IPS-11a (cell line): Measurements from ENCODE around the gene NCAN.

Experiments
- H3K4me3 ChIP-seq: one replicate; pipeline ENCODE4 v1.5.1; 2013; ENCODE audit warnings: low read depth, low read length, control low read depth

Gene NCAN

DNA sequence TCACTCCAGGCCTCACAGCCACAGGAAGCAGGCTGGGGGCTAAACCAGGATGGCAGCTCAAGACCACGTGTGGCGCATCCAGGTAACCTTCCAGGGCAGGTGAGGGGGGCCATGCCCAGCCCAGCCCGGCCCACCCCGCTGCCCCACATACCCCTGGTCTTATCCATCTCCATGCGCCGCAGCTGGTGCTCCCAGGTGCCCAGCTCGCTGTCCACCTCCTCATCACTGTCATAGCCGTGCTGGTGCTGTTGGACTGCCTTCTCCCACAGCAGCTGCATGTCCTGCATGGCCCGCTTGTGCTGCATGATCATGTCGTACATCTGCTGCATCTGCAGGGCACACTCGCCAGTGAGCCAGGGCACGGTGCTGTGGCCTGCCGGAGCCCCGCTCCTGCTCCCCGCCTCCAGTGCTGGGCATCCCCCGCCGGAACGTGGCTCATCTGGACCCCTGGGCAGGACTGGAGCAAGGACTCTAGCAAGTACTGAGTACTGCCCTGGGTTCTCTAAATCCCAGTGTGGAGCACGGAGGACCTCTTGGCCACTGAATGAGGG, 67.4 kb downstream of the NCAN start:
- no peak overlapping the region for H3K4me3 ChIP-seq

DNA sequence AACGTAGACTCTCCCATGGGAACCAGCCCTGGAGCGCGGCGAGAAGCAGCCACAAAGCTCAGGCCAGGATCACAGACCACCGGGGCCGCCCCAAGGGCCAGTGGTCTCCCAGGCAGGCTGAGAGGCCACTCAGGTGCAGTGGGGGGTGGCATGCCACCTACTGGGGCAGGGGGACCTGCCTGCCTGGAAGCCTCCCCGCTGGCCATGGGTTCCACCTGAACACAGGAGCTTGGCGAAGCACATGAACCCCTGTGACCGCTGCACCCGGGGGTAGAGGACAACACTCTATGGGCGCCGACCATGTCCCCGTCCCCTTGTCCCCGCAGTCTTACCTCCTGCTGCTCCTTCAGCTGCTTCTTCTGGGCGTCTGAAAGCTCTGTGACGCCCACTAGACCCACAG, 68.1 kb downstream of the NCAN start:
- no peak overlapping the region for H3K4me3 ChIP-seq

DNA sequence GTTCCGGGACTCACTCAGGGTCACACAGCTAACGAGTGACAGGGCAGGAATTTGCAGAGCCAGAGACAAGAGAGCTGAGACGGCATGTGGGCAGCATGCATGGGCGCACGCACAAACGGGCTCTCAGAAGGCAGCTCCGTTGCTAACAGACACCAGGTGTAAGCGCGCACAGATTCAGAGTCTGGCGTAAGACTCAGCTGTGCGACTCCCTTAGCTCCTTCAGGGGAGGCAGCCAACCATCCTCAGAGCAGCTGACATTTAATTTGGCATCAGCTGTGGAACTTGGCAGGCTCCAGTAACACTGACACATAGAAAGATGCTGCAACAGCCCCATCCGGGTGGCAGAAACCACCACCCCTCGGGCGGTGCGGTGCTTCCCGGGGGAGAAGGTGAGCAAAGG, 68.8 kb downstream of the NCAN start:
- H3K4me3 ChIP-seq = no peak overlapping the region

DNA sequence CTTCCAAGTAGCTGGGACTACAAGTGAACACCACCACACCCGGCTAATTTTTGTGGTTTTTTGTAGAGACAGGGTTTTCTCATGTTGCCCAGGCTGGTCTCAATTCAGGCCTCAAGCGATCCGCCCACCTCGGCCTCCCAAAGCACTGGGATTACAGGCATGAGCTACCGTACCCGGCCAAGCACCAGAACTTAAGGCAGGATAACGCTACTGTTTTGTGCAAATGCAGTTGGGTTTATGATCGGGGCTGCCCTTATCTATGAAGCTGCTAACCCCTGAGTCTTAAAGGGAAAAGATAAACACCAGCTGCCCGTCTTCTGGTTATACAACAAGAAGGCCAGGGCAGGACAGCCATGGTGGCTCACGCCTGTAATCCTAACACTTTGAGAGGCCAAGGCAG, 73.9 kb downstream of the NCAN start:
- no peak overlapping the region for H3K4me3 ChIP-seq

DNA sequence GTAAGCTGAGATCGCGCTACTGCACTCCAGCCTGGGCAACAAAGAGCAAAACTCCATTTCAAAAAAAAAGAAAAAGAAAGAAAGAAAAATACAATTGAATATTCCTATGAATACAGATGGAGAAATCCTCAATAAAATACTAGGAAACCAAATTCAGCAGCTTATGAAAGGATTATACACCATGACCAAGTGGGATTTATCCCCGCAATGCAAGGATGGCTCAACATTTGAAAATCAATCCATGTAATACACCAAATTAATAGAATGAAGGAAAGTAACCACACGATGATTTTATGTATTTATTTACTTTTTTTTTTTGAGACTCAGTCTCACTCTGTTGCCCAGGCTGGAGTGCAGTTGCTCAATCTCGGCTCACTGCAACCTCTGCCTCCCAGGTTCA, 80.8 kb downstream of the NCAN start:
- H3K4me3 ChIP-seq = no peak overlapping the region

DNA sequence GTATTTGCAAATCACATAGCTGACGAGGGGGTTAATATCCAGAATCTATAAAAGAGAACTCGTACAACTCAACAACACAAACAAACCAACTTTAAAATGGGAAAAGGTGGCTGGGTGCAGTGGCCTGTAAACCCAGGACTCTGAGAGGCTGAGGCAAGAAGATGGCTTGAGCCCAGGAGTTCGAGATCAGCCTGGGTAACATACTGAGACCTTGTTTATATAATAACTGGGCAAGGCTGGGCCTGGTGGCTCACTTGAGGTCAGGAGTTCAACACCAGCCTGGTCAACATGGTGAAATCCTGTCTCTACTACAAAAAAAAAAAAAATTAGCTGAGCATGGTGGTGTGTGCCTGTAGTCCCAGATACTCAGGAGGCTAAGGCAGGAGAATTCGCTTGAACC, 83.2 kb downstream of the NCAN start:
- no peak overlapping the region for H3K4me3 ChIP-seq

DNA sequence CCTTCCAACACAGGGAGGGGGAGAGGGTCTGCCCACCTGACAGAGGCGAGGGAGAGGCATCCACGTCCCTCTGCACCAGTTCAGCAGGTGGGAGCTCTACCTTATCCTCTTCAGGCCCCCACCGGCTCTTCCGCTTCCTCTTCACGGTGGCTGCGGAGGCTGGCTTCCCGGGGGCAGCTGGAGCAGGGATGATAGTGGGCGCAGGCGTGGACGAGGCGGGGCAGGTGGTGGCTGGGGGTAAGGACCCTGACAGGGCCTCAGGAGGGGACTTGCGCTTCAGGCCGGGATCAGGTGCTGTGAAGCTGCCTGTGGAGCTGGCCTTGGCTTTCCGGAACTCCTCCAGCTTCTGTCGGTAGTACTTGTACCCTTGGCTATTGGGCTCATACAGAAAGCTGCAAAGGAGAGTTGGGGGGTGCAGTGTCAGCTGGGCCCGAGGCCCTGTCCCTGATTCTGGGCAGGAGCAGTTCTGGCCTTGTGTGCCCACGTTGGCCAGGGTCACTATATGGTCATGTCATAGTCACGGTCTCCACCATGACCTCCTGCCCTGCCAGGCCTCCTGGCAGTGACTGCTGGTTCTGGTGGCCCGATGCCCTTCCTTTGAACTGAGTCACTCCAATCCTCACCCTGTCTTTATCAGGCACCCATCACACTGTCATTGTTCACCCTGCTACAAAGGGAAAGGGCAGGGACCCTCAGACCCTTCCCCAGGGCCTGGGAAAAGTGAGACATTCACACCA, 85.4 kb downstream of the NCAN start:
- H3K4me3 ChIP-seq = no peak overlapping the region

DNA sequence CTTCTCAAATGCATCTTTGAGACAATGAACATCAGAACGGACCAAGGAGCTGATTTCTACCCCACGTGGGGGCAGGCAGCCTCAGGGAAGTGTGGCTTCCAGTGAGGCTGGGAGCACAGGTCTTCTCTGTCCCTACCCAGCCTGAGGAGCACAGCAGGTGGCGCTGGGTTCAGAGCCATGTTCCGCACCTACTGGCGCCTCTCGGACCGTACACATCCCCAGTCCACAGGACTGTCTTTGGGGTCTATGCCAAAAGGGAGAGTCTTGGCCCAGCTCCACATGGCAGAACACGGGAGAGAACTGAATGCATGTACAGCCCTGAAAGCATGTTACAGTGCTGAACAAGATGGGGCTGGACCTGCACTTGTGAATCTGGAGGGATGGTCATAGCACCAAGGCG, 86.0 kb downstream of the NCAN start:
- H3K4me3 ChIP-seq = no peak overlapping the region

DNA sequence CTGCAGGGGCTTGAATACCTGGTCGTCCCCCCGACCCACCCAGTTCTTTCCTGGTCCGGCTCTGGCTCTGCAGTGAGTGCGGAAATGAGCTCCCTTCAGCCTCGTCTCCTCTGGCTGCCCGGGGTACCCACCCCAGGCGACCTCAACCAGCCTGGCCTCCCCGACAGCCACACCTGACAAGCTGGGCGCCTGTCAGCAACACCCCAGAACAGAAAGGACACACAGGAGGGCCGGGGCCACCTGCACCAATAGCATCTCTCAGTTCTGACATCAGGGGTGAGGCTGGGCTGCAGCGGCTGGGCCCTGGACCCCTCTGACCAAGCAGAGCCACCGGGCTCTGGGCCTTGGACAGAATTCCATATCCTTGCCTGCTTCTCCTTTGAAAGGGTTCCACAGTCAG, 88.9 kb downstream of the NCAN start:
- no peak overlapping the region for H3K4me3 ChIP-seq
